GM18508 (cell line): ENCODE data around the gene UVRAG.

Experiments
- ATAC-seq: cut with Tn5 transposase; IDR thresholded peaks from one replicate; pipeline ENCODE4 v1.9.1; 2021; ENCODE audit warnings: moderate number of reproducible peaks; ENCODE audit not compliant: insufficient read depth, unreplicated experiment

UVRAG gene

GRCh38 chr11:76086743-76087635 lies 272.0 kb downstream of the UVRAG start:
- ATAC-seq: no peak

GRCh38 chr11:76087749-76088148 lies 272.7 kb downstream of the UVRAG start:
- no peak for ATAC-seq

- no peak for ATAC-seq
Observed at GRCh38 chr11:76088511-76088910, 273.5 kb downstream of the UVRAG start.

GRCh38 chr11:76090174-76090573 lies 275.2 kb downstream of the UVRAG start:
- ATAC-seq: no peak

GRCh38 chr11:76090821-76091220 lies 275.8 kb downstream of the UVRAG start:
- ATAC-seq: no peak

- no peak for ATAC-seq
Observed at GRCh38 chr11:76094740-76095139, 279.7 kb downstream of the UVRAG start.

- no peak for ATAC-seq
Observed at GRCh38 chr11:76095891-76096290, 280.9 kb downstream of the UVRAG start.

- ATAC-seq: no peak
Observed at GRCh38 chr11:76096552-76096951, 281.5 kb downstream of the UVRAG start.

- no peak for ATAC-seq
Observed at GRCh38 chr11:76102802-76103201, 287.8 kb downstream of the UVRAG start.

GRCh38 chr11:76103460-76103859 lies 288.4 kb downstream of the UVRAG start:
- no peak for ATAC-seq

- no peak for ATAC-seq
Observed at GRCh38 chr11:76104285-76104684, 289.3 kb downstream of the UVRAG start.

- ATAC-seq: no peak
Observed at GRCh38 chr11:76105637-76106036, 290.6 kb downstream of the UVRAG start.

- no peak for ATAC-seq
Observed at GRCh38 chr11:76107971-76108370, 293.0 kb downstream of the UVRAG start.

- ATAC-seq: no peak
Observed at GRCh38 chr11:76114238-76114637, 299.2 kb downstream of the UVRAG start.

GRCh38 chr11:76115555-76115954 lies 300.5 kb downstream of the UVRAG start:
- ATAC-seq: no peak

- ATAC-seq: no peak
Observed at GRCh38 chr11:76119032-76119431, 304.0 kb downstream of the UVRAG start.

- no peak for ATAC-seq
Observed at GRCh38 chr11:76119779-76120178, 304.8 kb downstream of the UVRAG start.

GRCh38 chr11:76120513-76121101 lies 305.6 kb downstream of the UVRAG start:
- ATAC-seq: no peak

GRCh38 chr11:76123248-76123647 lies 308.2 kb downstream of the UVRAG start:
- ATAC-seq: no peak

- ATAC-seq: no peak
Observed at GRCh38 chr11:76124905-76125770, 310.1 kb downstream of the UVRAG start.

GRCh38 chr11:76129729-76130128 lies 314.7 kb downstream of the UVRAG start:
- no peak for ATAC-seq
